Caco-2 (cell line): ENCODE data around the gene JARID2. TPM values are rescaled to one million over a fixed set of nuclear protein-coding genes. Genes with fewer than 3 reads are reported as not detected.

ENCODE experiments used
- BruUV-seq: library from RNA; stranded (reverse); fragments of 400-500 nt; replicated peaks from 2 replicates; lab custom pipeline; 2021; lab: Mats Ljungman, UMichigan
- CTCF ChIA-PET: fragments of 300-600 bp; sonication (Branson Sonifier 250); formaldehyde crosslinking; loops from one replicate; lab custom pipeline; 2022; ENCODE audit warnings: antibody characterized with exemption; lab: Charles Lee
- POLR2A ChIA-PET: fragments of 300-600 bp; sonication (Branson Sonifier 250); formaldehyde crosslinking; loops from one replicate; lab custom pipeline; 2022; ENCODE audit warnings: antibody characterized with exemption; lab: Charles Lee
- DNase-seq, 2 experiments: peaks; one replicate each; pipeline versions ENCODE4 v3.0.0 to v3.0.0-alpha.2; 2020 to 2022
- H3K27me3 ChIP-seq: replicated peaks from 2 replicates; pipeline ENCODE4 v1.6.0; 2011; ENCODE audit warnings: low read length; ENCODE audit not compliant: control insufficient read depth, insufficient read depth
- H3K36me3 ChIP-seq: 2 replicates; pipeline ENCODE4 v1.5.1; 2011; ENCODE audit warnings: low read length; ENCODE audit not compliant: control insufficient read depth, insufficient read depth
- H3K4me1 ChIP-seq: fragments of 250-450 bp; sonication (Bioruptor Pico); 2 replicates; pipeline ENCODE4 v1.5.1; 2020; ENCODE audit warnings: mild to moderate bottlenecking
- H3K4me3 ChIP-seq: 2 replicates; pipeline ENCODE4 v1.5.1; 2011; ENCODE audit warnings: low read depth, mild to moderate bottlenecking, control low read depth, low read length
- H3K9me3 ChIP-seq: fragments of 250-450 bp; sonication (Bioruptor Pico); 2 replicates; pipeline ENCODE4 v1.5.1; 2020; ENCODE audit warnings: mild to moderate bottlenecking, moderate library complexity
- H3K27ac Mint-ChIP-seq: one replicate; pipeline ENCODE4 v1.8.0; 2022; ENCODE audit warnings: mixed read lengths; ENCODE audit not compliant: unreplicated experiment
- H3K27me3 Mint-ChIP-seq: one replicate; pipeline ENCODE4 v1.8.0; 2022; ENCODE audit warnings: mixed read lengths; ENCODE audit not compliant: insufficient read depth, unreplicated experiment
- H3K36me3 Mint-ChIP-seq: one replicate; pipeline ENCODE4 v1.8.0; 2022; ENCODE audit warnings: mild to moderate bottlenecking, mixed read lengths; ENCODE audit not compliant: insufficient read depth, unreplicated experiment
- H3K4me1 Mint-ChIP-seq: one replicate; pipeline ENCODE4 v1.8.0; 2022; ENCODE audit warnings: low read depth, mixed read lengths; ENCODE audit not compliant: unreplicated experiment
- H3K4me3 Mint-ChIP-seq: one replicate; pipeline ENCODE4 v1.8.0; 2022; ENCODE audit warnings: mild to moderate bottlenecking, moderate library complexity, mixed read lengths; ENCODE audit not compliant: unreplicated experiment
- H3K9me3 Mint-ChIP-seq: one replicate; pipeline ENCODE4 v1.8.0; 2022; ENCODE audit warnings: mixed read lengths; ENCODE audit not compliant: unreplicated experiment
- CTCF ChIP-seq, 2 experiments: fragments of 200-600 bp in 1 of 2; IDR thresholded peaks; 1 replicate in 1 of 2; 2 replicates in 1 of 2; pipeline versions ENCODE4 v1.5.1 to v1.8.0; 2011 to 2022; ENCODE audit warnings: antibody characterized with exemption in 1 of 2, control low read depth in 1 of 2, inconsistent platforms in 1 of 2, low read depth in 1 of 2, low read length in 1 of 2, mild to moderate bottlenecking in 1 of 2, moderate library complexity in 1 of 2; ENCODE audit not compliant: insufficient read depth in 1 of 2, severe bottlenecking in 1 of 2, unreplicated experiment in 1 of 2
- intact Hi-C: fragments of 100-400 bp; cut with micrococcal nuclease; formaldehyde crosslinking; loops from one replicate; pipeline ENCODE4 v1.10.0; 2022; ENCODE audit not compliant: unreplicated experiment
- total RNA-seq: library from RNA; stranded (reverse); gene quantifications from 2 replicates; pipeline ENCODE4 v1.2.3, GENCODE V29; 2022

JARID2 gene
- total RNA-seq, 1 experiment from 2014 or later, result 18.3 TPM

- no peak for TF ChIP-seq CTCF (IDR thresholded peaks at IDR 0.05; ENCODE audit: insufficient read depth in 1 of 2, low read depth in 1 of 2, low read length in 1 of 2, severe bottlenecking in 1 of 2, unreplicated experiment in 1 of 2)
- H3K27me3 ChIP-seq, result no peaks in the 10 kb centered on the region
- no peak for DNase-seq
- CTCF ChIA-PET, result no interaction called here
- H3K4me3 Mint-ChIP-seq, result no peak overlapping the region
- no peaks in the 10 kb centered on the region for H3K27me3 Mint-ChIP-seq
- peak overlapping the region; percentile 27 for H3K27ac Mint-ChIP-seq
- intact Hi-C loops, result no loop called here
- H3K9me3 ChIP-seq, result no peaks in the 10 kb centered on the region
- POLR2A ChIA-PET, result no interaction called here
- no peaks in the 10 kb centered on the region for H3K9me3 Mint-ChIP-seq
- peaks cover 27% of the 10 kb centered on the region for H3K4me1 Mint-ChIP-seq
- no peaks in the 10 kb centered on the region for H3K36me3 ChIP-seq
- BruUV-seq, result no TSS peak
- H3K4me3 ChIP-seq, result no peak overlapping the region
- peaks cover 19% of the 10 kb centered on the region for H3K4me1 ChIP-seq
- peaks cover 15% of the 10 kb centered on the region for H3K36me3 Mint-ChIP-seq
Measured at GRCh38 chr6:15555101-15556038, 309.5 kb downstream of the JARID2 start.

- H3K27me3 Mint-ChIP-seq, result no peaks in the 10 kb centered on the region
- H3K4me3 Mint-ChIP-seq, result no peak overlapping the region
- TF ChIP-seq CTCF (IDR thresholded peaks at IDR 0.05; ENCODE audit: insufficient read depth in 1 of 2, low read depth in 1 of 2, low read length in 1 of 2, severe bottlenecking in 1 of 2, unreplicated experiment in 1 of 2), result no peak
- intact Hi-C loops, result no loop called here
- H3K27ac Mint-ChIP-seq, result no peak overlapping the region
- Histone ChIP-seq H3K9me3 (no peaks in the 10 kb centered on the region), H3K27me3 (no peaks in the 10 kb centered on the region), H3K36me3 (no peaks in the 10 kb centered on the region), H3K4me1 (peaks cover 19% of the 10 kb centered on the region), H3K4me3 (no peak overlapping the region)
- no peaks in the 10 kb centered on the region for H3K9me3 Mint-ChIP-seq
- no TSS peak for BruUV-seq
- DNase-seq, result peak in 1 of 2 experiments; percentile 32
- H3K4me1 Mint-ChIP-seq, result peaks cover 27% of the 10 kb centered on the region
- POLR2A ChIA-PET, result no interaction called here
- peaks cover 8% of the 10 kb centered on the region for H3K36me3 Mint-ChIP-seq
- CTCF ChIA-PET, result no interaction called here
Measured at GRCh38 chr6:15556711-15557110, 310.8 kb downstream of the JARID2 start.

- H3K4me1 ChIP-seq, result peaks cover 19% of the 10 kb centered on the region
- peaks cover 5% of the 10 kb centered on the region for H3K36me3 Mint-ChIP-seq
- no peak overlapping the region for H3K4me3 Mint-ChIP-seq
- intact Hi-C loops, result no loop called here
- H3K9me3 ChIP-seq, result no peaks in the 10 kb centered on the region
- no peak for TF ChIP-seq CTCF (IDR thresholded peaks at IDR 0.05; ENCODE audit: insufficient read depth in 1 of 2, low read depth in 1 of 2, low read length in 1 of 2, severe bottlenecking in 1 of 2, unreplicated experiment in 1 of 2)
- H3K27me3 Mint-ChIP-seq, result no peaks in the 10 kb centered on the region
- H3K27ac Mint-ChIP-seq, result no peak overlapping the region
- H3K4me1 Mint-ChIP-seq, result peaks cover 27% of the 10 kb centered on the region
- DNase-seq, result no peak
- H3K27me3 ChIP-seq, result no peaks in the 10 kb centered on the region
- no peaks in the 10 kb centered on the region for H3K36me3 ChIP-seq
- H3K9me3 Mint-ChIP-seq, result no peaks in the 10 kb centered on the region
- ChIA-PET POLR2A (no interaction called here), CTCF (no interaction called here)
- H3K4me3 ChIP-seq, result no peak overlapping the region
- no TSS peak for BruUV-seq
Measured at GRCh38 chr6:15557174-15557573, 311.3 kb downstream of the JARID2 start.
